PC-3 (cell line): ENCODE data around the gene CCDC174. TPM values are rescaled to one million over a fixed set of nuclear protein-coding genes. Genes with fewer than 3 reads are reported as not detected.

Experiments
- ATAC-seq: fragments of 200-7000 bp; cut with Tn5 transposase; 2 replicates; pipeline ENCODE4 v1.9.1; 2020; ENCODE audit warnings: mild to moderate bottlenecking, moderate library complexity
- BruUV-seq: library from RNA; stranded (reverse); fragments of 400-500 nt; replicated peaks from 2 replicates; lab custom pipeline; 2021; lab: Mats Ljungman, UMichigan
- CTCF ChIA-PET: fragments of 300-600 bp; sonication (Branson Sonifier 250); formaldehyde crosslinking; loops from one replicate; lab custom pipeline; 2022; ENCODE audit warnings: antibody characterized with exemption; lab: Charles Lee
- POLR2A ChIA-PET: fragments of 300-600 bp; sonication (Branson Sonifier 250); formaldehyde crosslinking; loops from one replicate; lab custom pipeline; 2022; ENCODE audit warnings: antibody characterized with exemption; ENCODE audit not compliant: unreplicated experiment; lab: Charles Lee
- DNase-seq: peaks from one replicate; pipeline ENCODE4 v3.0.0-alpha.2; 2015
- H2AFZ ChIP-seq: fragments of 300-600 bp; sonication (generic); 2 replicates; pipeline ENCODE4 v1.6.0; 2016; ENCODE audit warnings: antibody characterized with exemption, low read length
- H3F3A ChIP-seq: fragments of 300-600 bp; sonication (generic); one replicate; pipeline ENCODE4 v1.6.0; 2017; ENCODE audit warnings: antibody characterized with exemption, low read length, control low read depth, mild to moderate bottlenecking; ENCODE audit not compliant: unreplicated experiment
- H3K27ac ChIP-seq: fragments of 300-600 bp; sonication (generic); 2 replicates; pipeline ENCODE4 v1.5.1; 2016; ENCODE audit warnings: mild to moderate bottlenecking, low read length
- H3K27me3 ChIP-seq: fragments of 300-600 bp; sonication (generic); 2 replicates; pipeline ENCODE4 v1.6.1; 2016; ENCODE audit warnings: low read length, mixed read lengths
- H3K36me3 ChIP-seq: fragments of 300-600 bp; sonication (generic); 2 replicates; pipeline ENCODE4 v1.6.1; 2016; ENCODE audit warnings: low read depth, mixed run types, low read length, mixed read lengths
- H3K4me1 ChIP-seq: fragments of 300-600 bp; sonication (generic); 2 replicates; pipeline ENCODE4 v1.5.1; 2016; ENCODE audit warnings: low read length; ENCODE audit not compliant: insufficient read depth
- H3K4me2 ChIP-seq: fragments of 300-600 bp; sonication (generic); 2 replicates; pipeline ENCODE4 v1.6.0; 2016; ENCODE audit warnings: low read length
- H3K4me3 ChIP-seq: fragments of 300-600 bp; sonication (generic); 2 replicates; pipeline ENCODE4 v1.5.1; 2016; ENCODE audit warnings: mild to moderate bottlenecking, low read length, mixed read lengths
- H3K79me2 ChIP-seq: fragments of 300-600 bp; sonication (generic); 2 replicates; pipeline ENCODE4 v1.6.1; 2017; ENCODE audit warnings: low read length, mixed read lengths
- H3K9ac ChIP-seq: fragments of 300-600 bp; sonication (generic); 2 replicates; pipeline ENCODE4 v1.6.0; 2016; ENCODE audit warnings: mild to moderate bottlenecking, low read length
- H3K9me2 ChIP-seq: fragments of 300-600 bp; sonication (generic); replicated peaks from 2 replicates; pipeline ENCODE4 v1.6.1; 2016; ENCODE audit warnings: mixed run types, low read length, mixed read lengths
- H3K9me3 ChIP-seq: fragments of 300-600 bp; sonication (generic); 2 replicates; pipeline ENCODE4 v1.6.1; 2016; ENCODE audit warnings: low read length, mixed read lengths
- H4K20me1 ChIP-seq: fragments of 300-600 bp; sonication (generic); 2 replicates; pipeline ENCODE4 v1.6.1; 2016; ENCODE audit warnings: low read length, mixed read lengths
- CTCF ChIP-seq: fragments of 300-600 bp; sonication (generic); conservative IDR thresholded peaks from 2 replicates; pipeline ENCODE4 v1.5.1; 2017; ENCODE audit warnings: antibody characterized with exemption, low read depth, mild to moderate bottlenecking, low read length
- EZH2 ChIP-seq: fragments of 300-600 bp; sonication (generic); IDR thresholded peaks from one replicate; pipeline ENCODE4 v1.6.1; 2017; ENCODE audit warnings: antibody characterized with exemption, mild to moderate bottlenecking, low read length; ENCODE audit not compliant: unreplicated experiment
- EZH2phosphoT487 ChIP-seq: fragments of 300-600 bp; sonication (generic); IDR thresholded peaks from 2 replicates; pipeline ENCODE4 v1.6.1; 2018; ENCODE audit warnings: mild to moderate bottlenecking, antibody characterized with exemption, low read length, borderline replicate concordance
- intact Hi-C: fragments of 100-400 bp; cut with micrococcal nuclease; formaldehyde crosslinking; loops from 2 replicates; pipeline ENCODE4 v1.9.0; 2023
- total RNA-seq: library from RNA; depleted of rRNA; stranded (reverse); fragments of >200 nt; gene quantifications from 2 replicates; pipeline ENCODE4 v1.2.3, GENCODE V29; 2014

Gene CCDC174
- total RNA-seq, 1 experiment from 2014 or later: 8.2 TPM

GRCh38 chr3:14631687-14632441 lies 19.7 kb upstream of the CCDC174 start:
- no peak overlapping the region for H3K4me3 ChIP-seq
- CTCF ChIA-PET: no interaction called here
- H3K9ac ChIP-seq: no peak overlapping the region
- no peaks in the 10 kb centered on the region for H4K20me1 ChIP-seq
- peak; percentile 40 for DNase-seq
- H3K9me2 ChIP-seq: no peaks in the 10 kb centered on the region
- no peaks in the 10 kb centered on the region for H3K79me2 ChIP-seq
- POLR2A ChIA-PET: interaction anchor here (0.5 kb wide), 1 partner anchor 21 kb away, joined by 3 read pairs; no protein-coding TSS in a partner anchor
- intact Hi-C loops: no loop called here
- H3K4me2 ChIP-seq: no peak overlapping the region
- H3K4me1 ChIP-seq: peaks cover 38% of the 10 kb centered on the region
- BruUV-seq: no TSS peak
- no peaks in the 10 kb centered on the region for H3K27me3 ChIP-seq
- no peak overlapping the region for H3K27ac ChIP-seq
- no peak overlapping the region for H2AFZ ChIP-seq
- no peaks in the 10 kb centered on the region for H3K9me3 ChIP-seq
- TF ChIP-seq EZH2 (no peak), EZH2phosphoT487 (no peak), CTCF (no peak)
- ATAC-seq: no peak; the same call in 1 of the 2 replicates
- H3K36me3 ChIP-seq: no peaks in the 10 kb centered on the region
- no peaks in the 10 kb centered on the region for H3F3A ChIP-seq

- intact Hi-C loops: no loop called here
- H3K9ac ChIP-seq: no peak overlapping the region
- peaks cover 32% of the 10 kb centered on the region for H3K4me1 ChIP-seq
- ATAC-seq (no peak), DNase-seq (no peak)
- H3K36me3 ChIP-seq: no peaks in the 10 kb centered on the region
- H3K27me3 ChIP-seq: no peaks in the 10 kb centered on the region
- no peaks in the 10 kb centered on the region for H3K9me2 ChIP-seq
- no peak overlapping the region for H3K4me2 ChIP-seq
- H3K9me3 ChIP-seq: no peaks in the 10 kb centered on the region
- H3K79me2 ChIP-seq: no peaks in the 10 kb centered on the region
- H2AFZ ChIP-seq: no peak overlapping the region
- no peaks in the 10 kb centered on the region for H4K20me1 ChIP-seq
- ChIA-PET POLR2A (interaction anchor here (0.7 kb wide), 1 partner anchor 19 kb away, joined by 3 read pairs; the partner anchor contains the start of gene CCDC174), CTCF (interaction anchor here (0.7 kb wide), 1 partner anchor 44 kb away, joined by 3 read pairs; no protein-coding TSS in a partner anchor)
- H3F3A ChIP-seq: no peaks in the 10 kb centered on the region
- BruUV-seq: no TSS peak
- no peak for TF ChIP-seq CTCF
- TF ChIP-seq EZH2: no peak
- no peak for TF ChIP-seq EZH2phosphoT487
- H3K27ac ChIP-seq: no peak overlapping the region
- no peak overlapping the region for H3K4me3 ChIP-seq
Measured at GRCh38 chr3:14632442-14632930, 19.1 kb upstream of the CCDC174 start.

GRCh38 chr3:14633417-14633816 lies 18.1 kb upstream of the CCDC174 start:
- H3K4me1 ChIP-seq: peaks cover 32% of the 10 kb centered on the region
- no peaks in the 10 kb centered on the region for H3K9me3 ChIP-seq
- H3K27ac ChIP-seq: no peak overlapping the region
- no peak overlapping the region for H3K4me2 ChIP-seq
- no peaks in the 10 kb centered on the region for H4K20me1 ChIP-seq
- ATAC-seq (no peak), DNase-seq (no peak)
- intact Hi-C loops: no loop called here
- no peaks in the 10 kb centered on the region for H3K27me3 ChIP-seq
- CTCF ChIA-PET: no interaction called here
- no peak overlapping the region for H2AFZ ChIP-seq
- no peak overlapping the region for H3K4me3 ChIP-seq
- no peaks in the 10 kb centered on the region for H3K36me3 ChIP-seq
- no peaks in the 10 kb centered on the region for H3K9me2 ChIP-seq
- no peak for TF ChIP-seq EZH2phosphoT487
- no peak for TF ChIP-seq EZH2
- no peak for TF ChIP-seq CTCF
- H3F3A ChIP-seq: no peaks in the 10 kb centered on the region
- H3K9ac ChIP-seq: no peak overlapping the region
- no TSS peak for BruUV-seq
- H3K79me2 ChIP-seq: no peaks in the 10 kb centered on the region
- POLR2A ChIA-PET: interaction anchor here (0.7 kb wide), 1 partner anchor 18 kb away, joined by 3 read pairs; the partner anchor contains the start of gene CCDC174
